ENCODE measurements around the gene IFITM2.
A peak's percentile ranks its signal among the peaks of the same experiment; 100 is the strongest.

The IFITM2 gene

GRCh38 chr11:352456-353031 is 44.9 kb downstream of the IFITM2 start:
- no peak overlapping the region for H3K4me3 ChIP-seq (ENCODE audit: low read depth, low read length)
- DNase-seq (ENCODE audit: low read depth) = no peak
- TF ChIP-seq CTCF (IDR thresholded peaks at IDR 0.05; ENCODE audit: control insufficient read depth, extremely low read depth, insufficient read depth) = no peak

- no peak for TF ChIP-seq CTCF (IDR thresholded peaks at IDR 0.05; ENCODE audit: control insufficient read depth, extremely low read depth, insufficient read depth)
- DNase-seq (ENCODE audit: low read depth) = peak; percentile 50
- no peak overlapping the region for H3K4me3 ChIP-seq (ENCODE audit: low read depth, low read length)
Observed at GRCh38 chr11:353179-353873, 45.7 kb downstream of the IFITM2 start.

GRCh38 chr11:355581-356458 is 48.2 kb downstream of the IFITM2 start:
- peak; percentile 15 for DNase-seq (ENCODE audit: low read depth)
- H3K4me3 ChIP-seq (ENCODE audit: low read depth, low read length) = peak overlapping the region; percentile 51
- TF ChIP-seq CTCF (IDR thresholded peaks at IDR 0.05; ENCODE audit: control insufficient read depth, extremely low read depth, insufficient read depth) = no peak

- no peak for DNase-seq (ENCODE audit: low read depth)
- H3K4me3 ChIP-seq (ENCODE audit: low read depth, low read length) = no peak overlapping the region
- TF ChIP-seq CTCF (IDR thresholded peaks at IDR 0.05; ENCODE audit: control insufficient read depth, extremely low read depth, insufficient read depth) = no peak
Observed at GRCh38 chr11:356610-357009, 49.0 kb downstream of the IFITM2 start.

GRCh38 chr11:357582-357981 is 50.0 kb downstream of the IFITM2 start:
- TF ChIP-seq CTCF (IDR thresholded peaks at IDR 0.05; ENCODE audit: control insufficient read depth, extremely low read depth, insufficient read depth) = no peak
- H3K4me3 ChIP-seq (ENCODE audit: low read depth, low read length) = no peak overlapping the region
- DNase-seq (ENCODE audit: low read depth) = no peak

- no peak for TF ChIP-seq CTCF (IDR thresholded peaks at IDR 0.05; ENCODE audit: control insufficient read depth, extremely low read depth, insufficient read depth)
- H3K4me3 ChIP-seq (ENCODE audit: low read depth, low read length) = no peak overlapping the region
- DNase-seq (ENCODE audit: low read depth) = no peak
Observed at GRCh38 chr11:358129-358800, 50.6 kb downstream of the IFITM2 start.

All from LNCaP clone FGC (cell line).